Sigmoid colon (tissue), 4 donors: ENCODE results near the gene CCL11.

Experiments
- CTCF ChIP-seq, 4 experiments: fragments of 450-650 bp in 3 of 4; fragments of 200-600 bp in 1 of 4; IDR thresholded peaks; one replicate each; pipeline ENCODE4 v1.5.1; 2016 to 2019; ENCODE audit warnings: antibody characterized with exemption in 4 of 4, mild to moderate bottlenecking in 3 of 4, moderate library complexity in 2 of 4
- EP300 ChIP-seq, 4 donors: sonication (generic); formaldehyde crosslinking; IDR thresholded peaks; one replicate each; pipeline ENCODE4 v1.6.1; 2017; ENCODE audit warnings: antibody characterized with exemption in 4 of 4
- POLR2A ChIP-seq, 2 donors: fragments of 450-650 bp; IDR thresholded peaks; one replicate each; pipeline ENCODE4 v1.6.1; 2016; ENCODE audit warnings: antibody characterized with exemption in 2 of 2, mild to moderate bottlenecking in 2 of 2, moderate library complexity in 2 of 2
- POLR2AphosphoS5 ChIP-seq, 4 donors: sonication (generic); formaldehyde crosslinking; IDR thresholded peaks; one replicate each; pipeline ENCODE4 v1.6.1; 2017; ENCODE audit warnings: antibody characterized with exemption in 4 of 4

DNA sequence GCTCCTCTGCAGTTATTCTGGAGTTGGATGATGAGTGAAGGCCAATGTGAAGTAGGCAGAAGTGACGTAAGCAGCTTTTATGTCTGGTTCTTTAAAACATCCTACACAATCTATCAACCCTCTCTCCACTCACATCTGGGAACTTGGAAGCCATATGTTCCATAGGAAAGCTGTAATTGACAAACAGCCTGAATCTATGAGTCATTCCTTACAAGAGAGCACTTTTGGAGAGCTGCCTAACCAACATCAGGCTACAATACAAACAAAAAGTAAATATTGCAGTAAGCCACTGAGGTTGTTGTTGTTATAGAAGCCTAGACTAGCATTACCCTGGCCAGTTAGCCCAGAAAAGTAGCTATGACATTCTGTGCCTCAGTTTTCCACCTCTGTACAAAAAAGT, 9.7 kb upstream of the CCL11 start:
- TF ChIP-seq CTCF (IDR thresholded peaks at IDR 0.05) (no peak), POLR2AphosphoS5 (IDR thresholded peaks at IDR 0.05) (no peak), POLR2A (IDR thresholded peaks at IDR 0.05) (no peak), EP300 (IDR thresholded peaks at IDR 0.05) (no peak)
